ENCODE data around the gene GPN3.

DNA sequence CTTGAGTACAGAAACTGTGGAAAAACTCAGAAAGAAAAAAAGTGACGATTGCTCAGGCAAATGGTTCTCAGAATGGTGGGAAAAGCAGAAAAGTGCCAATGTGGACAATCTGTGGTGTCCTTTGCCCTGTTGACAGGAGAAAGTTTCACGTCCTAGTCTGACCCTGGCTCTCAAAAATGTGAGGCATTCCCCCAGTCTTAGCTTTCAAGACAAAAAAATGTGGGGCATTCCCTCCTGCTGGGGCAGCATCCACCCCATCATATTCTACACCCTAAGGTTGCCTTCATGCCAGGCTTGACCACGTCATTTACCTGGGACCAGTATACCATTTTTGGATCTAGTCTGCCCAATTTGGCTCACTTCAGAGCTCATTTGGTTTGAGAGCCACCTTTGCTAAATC, 43.8 kb downstream of the GPN3 start:
- TF ChIP-seq, protein P1, sequence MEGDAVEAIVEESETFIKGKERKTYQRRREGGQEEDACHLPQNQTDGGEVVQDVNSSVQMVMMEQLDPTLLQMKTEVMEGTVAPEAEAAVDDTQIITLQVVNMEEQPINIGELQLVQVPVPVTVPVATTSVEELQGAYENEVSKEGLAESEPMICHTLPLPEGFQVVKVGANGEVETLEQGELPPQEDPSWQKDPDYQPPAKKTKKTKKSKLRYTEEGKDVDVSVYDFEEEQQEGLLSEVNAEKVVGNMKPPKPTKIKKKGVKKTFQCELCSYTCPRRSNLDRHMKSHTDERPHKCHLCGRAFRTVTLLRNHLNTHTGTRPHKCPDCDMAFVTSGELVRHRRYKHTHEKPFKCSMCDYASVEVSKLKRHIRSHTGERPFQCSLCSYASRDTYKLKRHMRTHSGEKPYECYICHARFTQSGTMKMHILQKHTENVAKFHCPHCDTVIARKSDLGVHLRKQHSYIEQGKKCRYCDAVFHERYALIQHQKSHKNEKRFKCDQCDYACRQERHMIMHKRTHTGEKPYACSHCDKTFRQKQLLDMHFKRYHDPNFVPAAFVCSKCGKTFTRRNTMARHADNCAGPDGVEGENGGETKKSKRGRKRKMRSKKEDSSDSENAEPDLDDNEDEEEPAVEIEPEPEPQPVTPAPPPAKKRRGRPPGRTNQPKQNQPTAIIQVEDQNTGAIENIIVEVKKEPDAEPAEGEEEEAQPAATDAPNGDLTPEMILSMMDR (conservative IDR thresholded peaks at IDR 0.05 in 1 of 2, IDR thresholded peaks at IDR 0.05 in 1 of 2; ENCODE audit: extremely low read depth in 1 of 2, insufficient read depth in 1 of 2, low read depth in 1 of 2, low read length in 2 of 2), result no peak
- TF ChIP-seq EZH2 (IDR thresholded peaks at IDR 0.05; ENCODE audit: borderline replicate concordance, low read length), result no peak

Measured in mammary epithelial cell (primary cell).